B cell (primary cell): ENCODE data around the gene CCN5.

Source experiments
- CTCF ChIP-seq: fragments of 200-600 bp; IDR thresholded peaks from one replicate; pipeline ENCODE4 v1.8.0; 2022; ENCODE audit warnings: antibody characterized with exemption, mild to moderate bottlenecking
- EZH2 ChIP-seq: IDR thresholded peaks from 2 replicates; pipeline ENCODE4 v1.6.1; 2012; ENCODE audit warnings: borderline replicate concordance, low read depth, mild to moderate bottlenecking, moderate library complexity, low read length; ENCODE audit not compliant: insufficient read depth, poor library complexity, severe bottlenecking

- TF ChIP-seq CTCF (no peak), EZH2 (no peak)
Measured at GRCh38 chr20:44717986-44718385, 2.8 kb downstream of the CCN5 start.
